ENCODE data around the gene CDKL2.
"Not testable (repeated sequence)": the region's sequence is repeated elsewhere in the genome, so short reads cannot be mapped to it uniquely, and the experiment has no call there.

CDKL2 gene

DNA sequence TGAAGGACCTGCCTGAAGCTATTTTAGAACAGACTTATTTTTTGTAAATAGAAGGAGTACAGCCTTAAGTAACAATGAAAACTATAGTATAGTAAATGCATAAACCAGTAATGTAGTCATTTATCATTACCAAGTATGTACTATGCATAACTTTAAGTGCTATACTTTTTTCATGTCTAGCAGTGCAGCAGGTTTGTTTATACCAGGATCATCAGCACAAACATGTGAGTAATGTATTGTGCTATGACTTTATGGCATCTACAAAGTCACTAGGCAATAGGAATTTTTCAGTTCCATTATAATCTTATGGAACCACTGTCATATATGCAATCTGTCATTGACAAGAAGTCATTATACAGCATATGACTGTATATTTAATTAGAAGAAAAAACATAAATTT is 77.9 kb downstream of the CDKL2 start:
- DNase-seq (ENCODE audit: low spot score): no peak

DNA sequence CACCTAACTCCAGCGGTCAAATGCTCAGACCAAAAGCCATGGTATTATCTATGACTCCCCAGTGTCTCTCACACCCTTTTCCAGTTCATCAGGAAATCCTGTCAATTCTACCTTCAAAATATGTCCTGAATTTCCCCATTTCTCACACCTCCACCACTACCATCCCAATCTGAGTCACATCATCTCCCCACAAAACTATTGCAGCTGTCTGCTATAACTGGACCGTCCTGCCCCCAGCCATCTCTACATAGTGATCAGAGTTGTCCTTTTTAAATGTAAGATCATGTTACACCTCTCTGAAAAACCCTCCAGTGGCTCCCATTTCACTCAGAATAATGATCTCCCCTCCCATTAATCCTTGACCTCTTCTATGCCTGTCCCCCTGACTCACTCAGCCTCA is 81.3 kb downstream of the CDKL2 start:
- DNase-seq (ENCODE audit: low spot score): no peak

GRCh38 chr4:75547647-75548387 is 82.5 kb downstream of the CDKL2 start:
- peak; percentile 7 for DNase-seq (ENCODE audit: low spot score)

DNA sequence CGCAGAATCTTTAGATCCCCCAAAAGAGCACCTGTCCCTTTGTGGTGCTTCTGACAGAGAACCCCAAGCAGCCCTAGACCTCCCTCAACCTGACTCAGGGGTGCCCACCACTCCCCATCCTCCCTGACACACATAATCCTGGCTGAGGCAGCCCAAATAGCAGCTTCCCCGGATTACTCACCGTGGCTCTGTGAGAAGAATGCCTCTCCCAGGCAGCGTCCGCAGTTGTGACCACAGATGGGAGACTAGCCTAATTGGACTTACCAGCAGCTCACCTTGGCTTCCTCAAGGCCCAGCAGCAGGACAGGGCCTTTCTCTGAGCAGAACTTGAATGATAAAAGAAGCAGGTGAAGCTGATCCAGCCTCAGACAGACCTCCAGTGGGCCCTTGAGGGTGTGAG is 84.8 kb downstream of the CDKL2 start:
- DNase-seq (ENCODE audit: low spot score): no peak

DNA sequence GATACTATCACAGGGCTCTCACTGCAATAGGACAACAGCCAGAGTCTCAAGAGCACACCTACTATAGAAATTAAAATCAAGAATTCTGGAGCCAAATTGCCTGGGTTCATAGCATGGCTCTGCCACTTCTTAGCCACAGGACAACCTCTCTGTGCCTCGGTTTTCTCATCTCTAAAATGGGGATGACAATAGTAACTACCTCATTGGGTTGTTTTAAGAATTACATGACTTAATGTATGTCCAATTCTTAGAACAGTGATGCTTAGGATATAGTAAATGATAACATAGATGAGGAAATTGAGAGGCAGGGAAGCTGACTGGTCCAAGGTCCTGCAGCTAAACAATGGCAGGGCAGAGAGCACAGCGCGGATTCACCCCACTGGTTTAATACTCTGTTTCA is 85.5 kb downstream of the CDKL2 start:
- no peak for DNase-seq (ENCODE audit: low spot score)

DNA sequence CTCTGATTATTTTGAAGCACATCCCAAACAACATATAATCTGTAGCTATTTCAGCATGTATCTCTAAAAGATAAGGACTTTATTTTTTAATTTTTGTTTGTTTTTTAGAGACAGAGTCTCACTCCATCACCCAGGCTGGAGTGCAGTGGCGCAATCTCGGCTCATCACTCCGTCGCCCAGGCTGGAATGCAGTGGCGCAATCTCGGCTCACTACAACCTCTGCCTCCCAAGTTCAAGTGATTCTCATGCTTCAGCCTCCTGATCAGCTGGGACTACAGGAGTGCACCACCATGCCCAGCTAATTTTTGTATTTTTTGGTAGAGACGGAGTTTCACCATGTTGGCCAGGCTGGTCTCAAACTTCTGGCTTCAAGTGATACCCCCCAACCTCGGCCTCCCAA is 86.1 kb downstream of the CDKL2 start:
- not testable (repeated sequence) for DNase-seq (ENCODE audit: low spot score)

- no peak for DNase-seq (ENCODE audit: low spot score)
Measured at GRCh38 chr4:75542824-75543223, 87.5 kb downstream of the CDKL2 start.

- not testable (repeated sequence) for DNase-seq (ENCODE audit: low spot score)
Measured at GRCh38 chr4:75537308-75537707, 93.0 kb downstream of the CDKL2 start.

GRCh38 chr4:75533926-75534325 is 96.4 kb downstream of the CDKL2 start:
- DNase-seq (ENCODE audit: low spot score): not testable (repeated sequence)

- DNase-seq (ENCODE audit: low spot score): not testable (repeated sequence)
Measured at GRCh38 chr4:75533339-75533887, 96.9 kb downstream of the CDKL2 start.

DNA sequence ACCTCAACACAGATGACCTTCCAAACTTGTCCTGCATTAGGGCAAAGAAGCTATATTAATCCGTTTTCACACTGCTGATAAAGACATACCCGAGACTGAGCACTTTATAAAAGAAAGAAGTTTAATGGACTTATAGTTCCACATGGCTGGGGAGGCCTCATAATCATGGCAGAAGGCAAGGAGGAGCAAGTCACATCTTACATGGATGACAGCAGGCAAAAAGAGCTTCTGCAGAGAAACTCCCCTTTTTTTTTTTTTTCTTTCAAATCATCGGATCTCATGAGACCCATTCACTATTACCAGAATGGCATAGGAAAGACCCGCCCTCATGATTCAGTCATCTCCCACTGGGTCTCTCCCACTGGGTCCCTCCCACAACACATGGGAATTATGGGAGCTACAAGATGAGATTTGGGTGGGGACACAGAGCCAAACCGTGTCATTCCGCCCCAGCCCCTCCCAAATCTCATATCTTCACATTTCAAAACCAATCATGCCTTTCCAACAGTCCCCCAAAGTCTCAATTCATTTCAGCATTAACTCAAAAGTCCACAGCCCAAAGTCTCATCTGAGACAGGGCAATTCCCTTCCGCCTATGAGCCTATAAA is 98.7 kb downstream of the CDKL2 start:
- DNase-seq (ENCODE audit: low spot score): not testable (repeated sequence)

GRCh38 chr4:75530556-75531322 is 99.6 kb downstream of the CDKL2 start:
- no peak for DNase-seq (ENCODE audit: low spot score)
